Smooth muscle cell (in vitro differentiated cells): ENCODE measurements around the gene MIPOL1. TPM values are rescaled to one million over a fixed set of nuclear protein-coding genes. Genes with fewer than 3 reads are reported as not detected.

Experiments used
- DNase-seq: peaks from one replicate; lab custom pipeline; 2025; ENCODE audit not compliant: unreplicated experiment; lab: John Stamatoyannopoulos, UW
- H2AFZ ChIP-seq: fragments of 200-600 bp; sonication (generic); 2 replicates; pipeline ENCODE4 v1.6.0; 2016; ENCODE audit warnings: antibody characterized with exemption, low read depth, mild to moderate bottlenecking
- H3F3A ChIP-seq: fragments of 200-600 bp; sonication (generic); 2 replicates; pipeline ENCODE4 v1.6.0; 2017; ENCODE audit warnings: antibody characterized with exemption, low read depth
- H3K27ac ChIP-seq: fragments of 200-600 bp; sonication (generic); 2 replicates; pipeline ENCODE4 v1.5.1; 2016; ENCODE audit warnings: low read depth, mild to moderate bottlenecking
- H3K27me3 ChIP-seq: fragments of 200-600 bp; sonication (generic); 2 replicates; pipeline ENCODE4 v1.6.1; 2016; ENCODE audit warnings: low read depth, mild to moderate bottlenecking
- H3K36me3 ChIP-seq: fragments of 200-600 bp; sonication (generic); 2 replicates; pipeline ENCODE4 v1.5.1; 2016; ENCODE audit warnings: low read depth
- H3K4me1 ChIP-seq: fragments of 200-600 bp; sonication (generic); 2 replicates; pipeline ENCODE4 v1.5.1; 2016; ENCODE audit warnings: low read depth
- H3K4me2 ChIP-seq: fragments of 200-600 bp; sonication (generic); 2 replicates; pipeline ENCODE4 v1.6.0; 2016; ENCODE audit warnings: mild to moderate bottlenecking
- H3K4me3 ChIP-seq: fragments of 200-600 bp; sonication (generic); 2 replicates; pipeline ENCODE4 v1.5.1; 2016; ENCODE audit warnings: mild to moderate bottlenecking
- H3K79me2 ChIP-seq: fragments of 200-600 bp; sonication (generic); 2 replicates; pipeline ENCODE4 v1.6.0; 2016; ENCODE audit warnings: low read depth, mild to moderate bottlenecking
- H3K9ac ChIP-seq: fragments of 200-600 bp; sonication (generic); 2 replicates; pipeline ENCODE4 v1.6.0; 2016; ENCODE audit warnings: low read depth
- H3K9me3 ChIP-seq: fragments of 200-600 bp; sonication (generic); replicated peaks from 2 replicates; pipeline ENCODE4 v1.5.1; 2016; ENCODE audit warnings: low read depth
- H4K20me1 ChIP-seq: fragments of 200-600 bp; sonication (generic); 2 replicates; pipeline ENCODE4 v1.6.0; 2016; ENCODE audit warnings: low read depth
- WGBS: methylation state at CpG from one replicate; pipeline ENCODE4 v1.1.7; 2016; ENCODE audit warnings: low lambda C conversion rate; 5-methylcytosine and 5-hydroxymethylcytosine counted together
- polyA plus RNA-seq: library from polyadenylated mRNA; unstranded; fragments of >200 nt; fragmentation: Nextera tagmentation; extraction: Ambion mirVana; gene quantifications from 2 replicates; pipeline ENCODE4 v1.2.1, GENCODE V29; 2016
- total RNA-seq: library from RNA; depleted of rRNA; stranded (reverse); fragments of >200 nt; gene quantifications from 2 replicates; pipeline ENCODE4 v1.2.3, GENCODE V29; 2014
- TF ChIP-seq, protein P1 (sequence below): fragments of 200-600 bp; sonication (generic); IDR thresholded peaks from 2 replicates; pipeline ENCODE4 v1.5.1; 2017; ENCODE audit warnings: borderline replicate concordance, mild to moderate bottlenecking, antibody characterized with exemption; ENCODE audit not compliant: insufficient read depth, poor library complexity, severe bottlenecking

MIPOL1 gene
- total and polyA plus RNA-seq, 2 experiments from 2014 or later: 3.2 to 5.1 TPM

DNA sequence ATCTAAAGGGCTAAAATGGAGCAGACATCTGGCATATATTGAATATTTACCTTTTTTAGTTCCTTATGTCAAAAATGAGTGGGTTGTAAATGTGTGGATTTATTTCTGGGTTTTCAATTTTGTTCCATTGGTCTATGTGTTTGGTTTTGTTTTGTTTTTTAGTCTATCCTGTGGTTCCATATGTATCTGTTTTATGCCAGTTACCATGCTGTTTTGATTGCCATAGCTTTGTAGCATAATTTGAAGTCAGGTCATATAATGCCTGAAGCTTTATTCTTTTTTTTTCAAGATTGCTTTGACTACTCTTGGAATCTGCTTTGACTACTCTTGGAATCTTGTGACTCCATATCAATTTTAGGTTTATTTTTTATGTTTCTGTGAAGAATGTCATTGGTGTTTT is 133.2 kb downstream of the MIPOL1 start:
- Histone ChIP-seq H3K4me2 (no peak overlapping the region), H4K20me1 (no peaks in the 10 kb centered on the region), H3K27me3 (no peaks in the 10 kb centered on the region), H3K36me3 (no peaks in the 10 kb centered on the region), H3K4me1 (no peaks in the 10 kb centered on the region), H3K9ac (no peak overlapping the region), H3K79me2 (no peaks in the 10 kb centered on the region), H3F3A (no peaks in the 10 kb centered on the region), H3K4me3 (no peak overlapping the region), H3K9me3 (no peaks in the 10 kb centered on the region), H2AFZ (no peak overlapping the region), H3K27ac (no peak overlapping the region)
- TF ChIP-seq, protein P1, sequence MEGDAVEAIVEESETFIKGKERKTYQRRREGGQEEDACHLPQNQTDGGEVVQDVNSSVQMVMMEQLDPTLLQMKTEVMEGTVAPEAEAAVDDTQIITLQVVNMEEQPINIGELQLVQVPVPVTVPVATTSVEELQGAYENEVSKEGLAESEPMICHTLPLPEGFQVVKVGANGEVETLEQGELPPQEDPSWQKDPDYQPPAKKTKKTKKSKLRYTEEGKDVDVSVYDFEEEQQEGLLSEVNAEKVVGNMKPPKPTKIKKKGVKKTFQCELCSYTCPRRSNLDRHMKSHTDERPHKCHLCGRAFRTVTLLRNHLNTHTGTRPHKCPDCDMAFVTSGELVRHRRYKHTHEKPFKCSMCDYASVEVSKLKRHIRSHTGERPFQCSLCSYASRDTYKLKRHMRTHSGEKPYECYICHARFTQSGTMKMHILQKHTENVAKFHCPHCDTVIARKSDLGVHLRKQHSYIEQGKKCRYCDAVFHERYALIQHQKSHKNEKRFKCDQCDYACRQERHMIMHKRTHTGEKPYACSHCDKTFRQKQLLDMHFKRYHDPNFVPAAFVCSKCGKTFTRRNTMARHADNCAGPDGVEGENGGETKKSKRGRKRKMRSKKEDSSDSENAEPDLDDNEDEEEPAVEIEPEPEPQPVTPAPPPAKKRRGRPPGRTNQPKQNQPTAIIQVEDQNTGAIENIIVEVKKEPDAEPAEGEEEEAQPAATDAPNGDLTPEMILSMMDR: no peak
- DNase-seq: no peak

DNA sequence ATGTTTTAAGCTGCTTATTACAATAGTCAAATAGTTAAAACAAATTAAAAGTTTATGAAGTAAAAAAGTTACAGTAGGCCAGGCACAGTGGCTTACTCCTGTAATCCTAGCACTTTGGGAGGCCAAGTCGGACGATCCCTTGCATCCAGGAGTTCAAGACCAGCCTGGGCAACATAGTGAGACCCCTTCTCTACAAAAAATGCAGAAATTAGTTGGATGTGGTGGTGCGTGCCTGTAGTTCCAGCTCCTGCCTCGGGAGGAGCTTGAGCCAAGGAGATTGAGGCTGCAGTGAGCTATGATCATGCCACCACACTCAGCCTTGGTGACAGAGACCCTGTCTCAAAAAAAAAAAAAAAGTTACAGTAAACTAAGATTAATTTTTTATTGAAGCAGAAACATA is 142.6 kb downstream of the MIPOL1 start:
- Histone ChIP-seq H3K4me1 (no peaks in the 10 kb centered on the region), H3K9ac (no peak overlapping the region), H3K36me3 (no peaks in the 10 kb centered on the region), H3K27me3 (no peaks in the 10 kb centered on the region), H3K9me3 (no peaks in the 10 kb centered on the region), H4K20me1 (no peaks in the 10 kb centered on the region), H3K27ac (no peak overlapping the region), H3K4me2 (no peak overlapping the region), H3F3A (no peaks in the 10 kb centered on the region), H2AFZ (no peak overlapping the region), H3K79me2 (no peaks in the 10 kb centered on the region), H3K4me3 (no peak overlapping the region)
- WGBS: 83% methylated on average over 4 of the region's 4 CpGs
- TF ChIP-seq, protein P1: no peak
- DNase-seq: no peak

DNA sequence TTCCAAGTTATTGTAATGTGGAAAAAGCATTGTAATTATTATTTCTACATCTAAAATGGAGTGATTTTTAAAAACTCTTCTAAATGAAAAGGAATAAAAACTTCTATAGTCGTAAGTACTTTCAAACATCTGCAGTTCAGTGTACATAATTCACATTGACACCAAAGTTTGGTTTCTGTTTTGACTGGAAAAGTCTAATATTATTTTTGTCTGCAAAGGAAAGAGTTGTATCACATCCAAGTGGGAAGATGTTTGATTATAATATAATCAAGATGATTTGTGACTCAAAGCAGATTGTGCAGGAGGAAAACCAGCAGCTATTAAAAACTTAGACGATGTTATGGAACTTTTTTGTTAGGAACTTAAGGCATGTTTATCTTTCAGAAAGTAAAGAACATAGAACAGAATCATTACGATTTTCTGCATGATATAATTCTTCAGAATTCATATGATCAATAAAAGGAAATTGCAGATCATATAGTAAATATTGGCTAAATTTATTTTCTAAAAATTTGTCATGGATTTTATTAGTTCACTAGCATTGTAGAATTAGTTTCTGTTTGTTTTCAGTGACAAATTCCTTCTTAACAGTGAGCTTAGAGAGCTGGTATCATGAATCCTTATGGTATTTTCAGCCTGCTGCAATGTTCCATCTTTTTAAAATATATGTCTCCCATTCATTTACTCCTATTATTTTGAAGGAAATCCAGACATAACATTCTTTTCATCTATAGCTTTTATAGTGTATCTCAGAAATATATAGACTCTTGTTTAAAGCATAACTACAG is 145.8 kb downstream of the MIPOL1 start:
- TF ChIP-seq, protein P1: no peak
- no peak for DNase-seq
- no peak overlapping the region for H3K4me2 ChIP-seq
- H3K4me1 ChIP-seq: no peaks in the 10 kb centered on the region
- H3K27ac ChIP-seq: no peak overlapping the region
- H3K9me3 ChIP-seq: no peaks in the 10 kb centered on the region
- no peaks in the 10 kb centered on the region for H3K36me3 ChIP-seq
- H3K79me2 ChIP-seq: no peaks in the 10 kb centered on the region
- 84% methylated on average over 3 of the region's 3 CpGs for WGBS
- no peak overlapping the region for H2AFZ ChIP-seq
- no peak overlapping the region for H3K9ac ChIP-seq
- no peaks in the 10 kb centered on the region for H3F3A ChIP-seq
- H3K4me3 ChIP-seq: no peak overlapping the region
- no peaks in the 10 kb centered on the region for H3K27me3 ChIP-seq
- H4K20me1 ChIP-seq: no peaks in the 10 kb centered on the region

DNA sequence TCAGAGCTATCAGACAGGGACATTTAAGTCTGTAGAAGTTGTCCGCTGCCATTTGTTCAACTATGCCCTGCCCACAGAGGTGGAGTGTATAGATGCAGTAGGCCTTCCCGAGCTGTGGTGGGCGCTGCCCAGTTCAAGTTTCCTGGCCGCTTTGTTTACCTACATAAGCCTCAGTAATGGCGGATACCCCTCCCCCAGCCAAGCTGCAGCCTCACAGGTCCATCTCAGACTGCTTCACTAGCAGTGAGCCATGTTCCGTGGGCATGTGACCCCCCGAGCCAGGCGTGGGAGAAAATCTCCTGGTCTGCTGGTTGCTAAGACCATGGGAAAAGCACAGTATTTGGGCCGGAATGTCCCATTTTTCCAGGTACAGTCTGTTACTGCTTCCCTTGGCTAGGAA is 165.9 kb downstream of the MIPOL1 start:
- no peak for DNase-seq
- Histone ChIP-seq H3K27me3 (no peaks in the 10 kb centered on the region), H4K20me1 (no peaks in the 10 kb centered on the region), H2AFZ (no peak overlapping the region), H3K4me1 (no peaks in the 10 kb centered on the region), H3K27ac (no peak overlapping the region), H3K4me2 (no peak overlapping the region), H3K9ac (no peak overlapping the region), H3K79me2 (no peaks in the 10 kb centered on the region), H3K9me3 (no peaks in the 10 kb centered on the region), H3K36me3 (peaks cover 7% of the 10 kb centered on the region), H3K4me3 (no peak overlapping the region), H3F3A (no peaks in the 10 kb centered on the region)
- TF ChIP-seq, protein P1: no peak
- WGBS: 98% methylated on average over 9 of the region's 9 CpGs
